NCI-H510A (cell line): Measurements from ENCODE around the gene MLC1.
A peak's percentile ranks its signal among the peaks of the same experiment; 100 is the strongest.

Source experiments
- DNase-seq: peaks from one replicate; lab custom pipeline; 2025; lab: John Stamatoyannopoulos, UW

Gene MLC1

DNA sequence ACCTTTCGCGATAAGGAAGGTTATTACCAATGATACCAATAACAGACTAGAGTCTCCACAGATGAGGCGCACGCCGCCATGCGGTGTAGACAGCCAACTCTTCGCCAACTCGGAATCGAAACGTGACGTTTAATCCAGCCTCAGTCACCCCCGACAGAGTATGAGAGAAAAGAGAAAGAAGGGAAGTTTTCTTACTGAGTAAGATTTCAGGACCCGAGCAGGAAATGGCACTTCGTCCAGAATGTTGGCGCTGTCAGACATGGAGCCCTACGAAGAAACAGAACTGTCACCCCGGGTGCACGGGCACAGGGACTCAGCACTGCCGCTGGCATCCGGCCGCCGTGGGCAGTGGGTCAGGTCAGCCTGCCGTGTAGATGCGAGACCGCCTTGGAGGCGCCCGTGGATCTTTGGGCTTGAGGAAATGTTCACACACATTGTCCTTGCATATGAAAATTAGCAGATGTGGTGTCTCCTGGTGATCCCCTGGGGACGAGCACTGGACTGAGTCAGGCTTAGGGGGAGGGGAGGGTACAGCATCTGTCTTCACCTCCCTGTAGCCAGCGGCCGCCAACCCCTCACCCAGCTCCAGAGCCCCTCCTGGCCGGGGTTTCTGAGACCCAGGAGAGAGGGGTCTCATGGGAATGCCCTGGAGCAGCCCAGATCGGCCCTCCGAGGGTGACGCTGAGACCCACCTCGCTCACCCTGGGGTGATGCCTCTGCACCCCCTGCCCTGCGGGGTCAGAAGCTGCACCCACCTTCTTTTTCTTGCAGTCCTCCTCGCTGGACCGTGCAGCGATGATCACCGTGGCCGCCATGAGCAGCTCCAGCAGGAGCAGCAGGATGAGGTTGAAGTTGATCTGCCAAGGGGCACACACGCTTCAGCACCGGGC lies 8.3 kb downstream of the MLC1 start:
- DNase-seq = no peak

DNA sequence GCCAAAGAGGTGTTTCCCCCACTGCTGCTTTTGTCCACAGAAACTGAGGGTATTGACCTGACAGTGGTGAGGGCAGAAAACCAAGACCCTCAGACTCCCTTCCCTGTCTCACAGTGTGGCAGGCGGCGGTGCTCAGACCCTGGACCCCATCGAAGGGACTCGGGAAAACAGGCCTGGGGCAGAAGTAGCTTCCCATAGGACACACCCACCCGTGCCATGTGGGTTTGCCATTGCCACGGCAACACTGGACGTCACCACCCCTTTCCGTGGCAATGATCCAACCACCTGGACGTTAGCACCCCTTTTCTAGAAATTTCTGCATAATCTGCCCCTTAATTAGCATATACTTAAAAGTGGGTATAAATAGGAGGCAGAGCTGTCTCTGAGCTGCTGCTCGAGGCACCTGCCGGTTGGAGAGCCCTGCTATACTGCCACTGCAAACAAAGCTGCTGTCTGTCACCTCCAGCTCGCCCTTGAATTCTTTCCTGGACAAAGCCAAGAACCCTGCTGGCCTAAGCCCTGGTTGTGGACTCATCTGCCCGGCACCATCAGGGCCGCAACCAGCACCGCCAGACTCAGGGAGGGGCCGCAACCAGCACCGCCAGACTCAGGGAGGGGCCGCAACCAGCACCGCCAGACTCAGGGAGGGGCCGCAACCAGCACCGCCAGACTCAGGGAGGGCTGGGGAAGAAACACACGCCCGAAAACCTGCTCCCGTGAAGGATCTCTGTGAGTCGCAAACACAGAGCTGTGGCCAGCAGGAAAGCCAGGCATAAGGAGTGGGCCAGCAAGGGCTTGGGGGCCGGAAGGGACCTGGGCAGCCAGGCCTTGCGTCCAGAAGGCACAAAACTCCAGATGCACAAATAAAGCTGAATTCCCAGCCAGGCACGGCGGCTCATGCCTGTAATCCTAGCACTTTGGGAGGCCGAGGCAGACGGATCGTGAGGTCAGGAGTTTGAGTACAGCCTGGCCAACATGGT lies 10.4 kb downstream of the MLC1 start:
- DNase-seq = peak; percentile 30

DNA sequence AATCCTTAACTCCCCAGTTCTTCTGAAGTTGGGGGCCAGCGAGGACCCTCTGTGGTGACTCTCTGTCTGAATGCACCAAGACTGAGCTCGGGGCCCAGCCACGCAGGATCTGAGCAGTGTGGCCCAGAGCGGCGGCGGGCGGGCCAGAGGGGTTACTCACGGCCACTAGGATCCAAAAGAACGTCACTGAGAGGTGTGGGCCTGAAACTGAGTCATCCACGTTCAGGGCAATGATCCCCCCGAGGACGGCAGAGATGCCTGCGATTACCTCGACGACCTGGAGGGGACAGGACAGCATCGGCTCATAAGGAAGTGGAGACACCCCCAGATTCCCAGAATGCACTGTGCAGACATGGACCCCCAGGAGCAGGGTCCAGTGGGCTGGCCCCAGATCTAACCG lies 11.2 kb downstream of the MLC1 start:
- no peak for DNase-seq

DNA sequence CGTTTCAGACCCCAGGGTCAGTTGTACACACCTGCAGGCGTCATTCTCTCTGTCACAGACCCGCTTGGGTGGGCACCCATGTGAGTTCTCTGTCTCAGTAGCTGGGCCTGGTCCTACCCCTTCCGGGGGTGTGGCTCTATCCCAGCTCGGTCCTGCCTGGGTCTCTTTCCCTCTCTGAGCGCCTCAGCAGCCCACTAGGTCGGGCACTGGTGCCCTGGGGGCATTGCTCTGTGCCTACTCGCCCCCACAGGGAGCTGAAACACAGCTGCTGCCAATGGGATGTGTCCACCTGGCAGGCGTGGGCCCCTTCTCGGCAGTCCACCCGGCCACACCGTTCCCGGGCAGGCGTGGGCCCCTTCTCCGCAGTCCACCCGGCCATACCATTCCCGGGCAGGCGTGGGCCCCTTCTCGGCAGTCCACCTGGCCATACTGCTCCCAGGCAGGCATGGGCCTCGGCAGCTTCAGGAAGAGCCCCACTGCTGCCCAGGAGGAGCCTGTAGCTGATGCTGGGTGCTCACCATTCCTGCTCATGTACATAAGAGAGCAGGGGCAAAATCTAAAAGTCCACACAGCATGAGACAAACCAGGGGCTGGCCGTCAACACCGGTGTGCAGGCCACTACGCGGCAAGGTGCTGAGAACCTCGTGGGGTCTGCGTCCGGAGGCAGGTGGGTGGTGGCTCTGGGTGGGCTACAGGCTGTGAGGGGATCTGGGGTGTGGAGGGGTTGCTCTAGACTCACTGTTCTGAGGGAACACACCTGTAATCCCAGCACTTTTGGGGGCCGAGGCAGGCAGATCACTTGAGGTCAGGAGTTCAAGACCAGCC lies 12.3 kb downstream of the MLC1 start:
- no peak for DNase-seq

DNA sequence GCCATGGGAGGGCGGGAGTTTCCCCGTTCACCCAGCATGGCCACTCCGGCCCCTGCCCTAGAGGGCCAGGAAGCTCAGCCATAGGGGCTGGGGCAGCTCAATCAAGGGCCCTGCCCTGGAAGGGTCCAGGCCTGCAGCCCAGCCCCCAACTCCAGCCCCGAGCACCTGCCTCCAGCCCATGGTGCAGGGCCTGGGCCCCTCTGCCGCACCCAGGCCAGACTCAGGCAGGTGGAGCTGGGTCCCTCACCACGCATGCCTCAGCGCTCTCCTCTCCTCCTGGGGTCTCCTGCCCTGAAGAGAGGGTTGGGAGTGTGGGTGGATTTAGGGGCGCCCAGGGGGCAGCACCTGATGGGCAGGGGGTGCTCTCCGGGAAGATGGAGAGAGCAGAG lies 13.1 kb downstream of the MLC1 start:
- DNase-seq = no peak

DNA sequence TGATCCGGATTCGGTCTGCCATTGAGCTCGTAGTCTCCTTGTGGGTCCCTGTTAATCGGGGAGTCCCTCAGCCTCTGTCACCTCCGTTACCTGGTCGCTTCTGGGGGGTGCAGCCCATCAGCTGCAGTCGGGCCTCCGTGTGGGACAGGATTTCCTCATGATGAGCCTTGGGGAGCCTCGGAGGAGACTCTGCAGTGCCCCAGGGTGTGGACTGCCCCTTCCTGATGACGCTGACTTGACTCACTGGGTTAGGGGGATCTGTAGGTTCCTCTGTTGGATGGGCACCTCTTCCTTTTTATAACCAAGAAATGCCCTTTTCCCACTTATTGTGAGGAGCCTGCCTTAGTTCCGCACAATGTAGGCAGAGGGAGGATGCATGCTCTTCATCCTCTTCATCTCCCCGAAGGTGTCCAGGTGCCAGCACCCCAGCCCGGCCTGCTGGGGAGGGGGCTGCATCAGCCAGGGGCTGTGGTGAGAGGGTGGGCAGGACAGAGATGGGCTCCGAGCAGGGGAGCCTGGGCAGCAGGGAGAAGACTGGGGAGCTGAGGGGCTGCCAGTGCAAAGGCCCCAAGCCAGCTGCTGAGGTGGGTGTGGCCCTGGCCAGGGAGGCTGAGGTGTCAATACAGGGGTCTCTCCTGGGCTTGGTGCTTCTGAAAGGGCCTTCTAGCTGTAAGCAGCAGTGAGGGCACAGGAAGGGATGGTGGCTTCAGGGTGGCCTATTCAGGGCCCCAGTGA lies 13.6 kb downstream of the MLC1 start:
- DNase-seq = no peak

DNA sequence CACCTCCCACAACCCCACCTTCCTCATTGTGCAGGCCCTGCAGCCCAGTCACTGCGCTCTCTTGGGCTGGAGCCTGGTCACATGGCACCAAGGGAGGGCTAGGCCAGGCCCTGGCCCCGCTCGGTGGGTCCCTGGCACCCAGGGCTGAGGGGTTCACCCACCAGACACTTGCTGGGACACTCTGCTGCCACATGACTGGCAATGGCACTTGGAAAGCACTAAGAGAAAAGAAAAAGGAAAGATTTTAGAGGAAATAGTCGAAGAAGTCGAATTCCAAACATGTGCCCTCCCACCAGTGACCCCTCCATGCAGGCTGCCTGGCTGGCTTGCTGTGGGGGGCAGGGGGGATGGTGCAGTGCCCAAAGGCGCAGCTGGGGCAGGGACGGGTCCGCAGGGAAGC lies 14.9 kb downstream of the MLC1 start:
- no peak for DNase-seq

DNA sequence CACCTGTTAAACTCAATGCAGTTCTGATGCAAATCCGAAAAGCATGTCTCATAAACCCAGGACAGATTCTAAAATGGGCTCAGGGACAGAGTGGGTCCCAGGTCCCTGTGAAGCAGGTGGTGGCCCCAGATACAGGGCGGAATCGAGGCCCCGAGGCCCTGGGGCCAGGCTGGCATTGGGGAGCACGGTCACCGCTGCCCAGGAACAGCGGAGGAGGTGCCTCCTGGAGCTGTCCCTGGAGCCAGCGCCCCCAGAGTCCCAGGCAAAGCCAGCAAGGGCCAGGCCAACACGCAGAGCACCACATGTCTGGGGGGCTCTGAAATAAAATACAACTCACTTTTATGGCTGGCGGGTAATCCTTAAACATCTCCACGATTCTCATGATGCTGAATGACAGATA lies 17.1 kb downstream of the MLC1 start:
- no peak for DNase-seq

DNA sequence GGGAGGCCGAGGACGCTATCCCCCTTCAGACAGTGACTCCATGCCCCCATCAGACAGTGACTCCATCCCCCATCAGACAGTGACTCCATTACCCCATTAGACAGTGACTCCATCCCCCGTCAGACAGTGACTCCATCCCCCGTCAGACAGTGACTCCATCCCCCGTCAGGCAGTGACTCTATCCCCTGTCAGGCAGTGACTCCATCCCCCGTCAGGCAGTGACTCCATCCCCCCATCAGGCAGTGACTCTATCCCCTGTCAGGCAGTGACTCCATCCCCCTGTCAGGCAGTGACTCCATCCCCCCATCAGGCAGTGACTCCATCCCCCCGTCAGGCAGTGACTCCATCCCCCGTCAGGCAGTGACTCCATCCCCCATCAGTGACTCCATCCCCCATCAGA lies 18.0 kb downstream of the MLC1 start:
- no peak for DNase-seq

DNA sequence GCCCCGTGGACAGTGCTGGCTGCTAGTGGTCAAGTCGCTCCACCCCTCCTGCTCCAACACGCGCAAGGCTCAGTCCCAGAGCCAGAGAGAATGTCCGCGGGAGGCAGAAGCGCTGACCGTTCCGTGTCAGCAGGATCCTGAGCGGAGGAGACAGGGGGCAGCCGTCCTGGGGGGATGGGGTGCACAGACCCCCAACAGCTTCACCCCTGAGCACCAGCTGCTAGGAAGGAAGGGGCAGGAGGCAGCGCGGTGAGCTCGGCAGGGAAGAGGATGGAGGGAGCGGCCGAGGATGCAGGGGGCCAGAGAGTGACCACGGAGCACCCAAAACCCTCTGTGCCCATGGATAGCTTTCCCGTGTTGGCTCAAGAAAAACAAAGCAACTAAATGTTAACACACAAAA lies 20.8 kb downstream of the MLC1 start:
- no peak for DNase-seq

DNA sequence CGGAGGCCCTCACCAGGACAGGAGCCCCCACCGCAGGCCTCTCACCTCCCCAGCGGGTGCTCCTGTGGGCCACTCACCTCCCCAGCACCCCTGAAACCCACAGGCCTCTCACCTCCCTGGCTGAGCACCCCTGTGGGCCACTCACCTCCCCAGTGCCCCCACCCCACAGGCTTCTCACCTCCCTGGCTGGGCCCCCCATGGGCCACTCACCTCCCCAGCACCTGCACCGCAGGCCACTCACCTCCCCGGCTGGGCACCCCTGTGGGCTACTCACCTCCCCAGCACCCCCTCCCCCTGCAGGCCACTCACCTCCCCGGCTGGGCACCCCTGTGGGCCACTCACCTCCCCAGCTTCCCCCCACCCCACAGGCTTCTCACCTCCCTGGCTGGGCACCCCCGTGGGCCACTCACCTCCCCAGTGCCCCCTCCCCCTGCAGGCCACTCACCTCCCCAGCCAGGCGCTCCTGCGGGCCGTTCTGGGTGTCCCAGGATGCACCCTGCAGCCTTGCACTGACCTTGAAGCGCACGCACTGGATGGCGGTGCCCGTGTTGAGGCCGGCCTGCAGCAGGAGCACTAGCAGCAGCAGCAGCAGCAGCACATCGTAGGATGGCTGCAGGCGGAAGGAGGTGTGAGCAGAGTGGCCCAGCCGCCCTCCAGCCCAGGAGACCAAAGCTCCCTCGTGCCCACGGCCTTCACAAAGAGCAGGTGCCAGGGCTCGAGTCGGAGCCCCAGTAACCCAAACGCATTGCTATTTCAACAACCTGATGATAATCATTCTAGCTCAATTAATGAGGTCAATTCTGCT lies 21.4 kb downstream of the MLC1 start:
- no peak for DNase-seq

DNA sequence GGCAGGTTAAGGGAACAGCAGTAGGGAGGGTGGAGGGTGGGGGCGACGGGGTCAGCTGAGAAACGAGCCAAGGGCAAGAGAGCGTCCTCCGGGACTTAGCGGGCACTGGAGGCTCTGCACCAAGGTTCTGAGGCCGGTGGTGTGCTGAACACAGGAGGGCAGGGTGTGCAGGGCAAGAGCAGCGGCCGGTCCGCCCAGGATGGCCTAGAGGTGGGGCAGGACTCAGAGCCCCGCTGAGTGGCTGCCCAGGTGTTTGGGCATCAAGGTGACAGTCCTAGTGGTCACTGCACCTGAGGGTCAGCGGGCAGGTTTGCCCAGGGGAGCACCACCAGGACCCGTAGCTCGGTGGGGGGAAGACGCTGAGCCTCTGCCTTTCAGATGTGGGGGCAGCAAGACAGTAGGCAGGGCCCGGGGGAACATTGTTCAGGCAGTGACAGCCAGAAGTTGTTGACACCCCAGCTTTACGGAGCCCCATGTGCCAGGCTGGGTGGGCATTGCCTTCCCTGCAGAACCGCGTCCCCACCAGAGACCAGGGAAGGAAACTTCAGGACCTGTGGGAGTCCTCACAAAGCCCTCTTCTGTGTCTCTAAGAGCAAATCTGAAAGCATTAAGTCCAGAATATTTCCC lies 22.6 kb downstream of the MLC1 start:
- no peak for DNase-seq

DNA sequence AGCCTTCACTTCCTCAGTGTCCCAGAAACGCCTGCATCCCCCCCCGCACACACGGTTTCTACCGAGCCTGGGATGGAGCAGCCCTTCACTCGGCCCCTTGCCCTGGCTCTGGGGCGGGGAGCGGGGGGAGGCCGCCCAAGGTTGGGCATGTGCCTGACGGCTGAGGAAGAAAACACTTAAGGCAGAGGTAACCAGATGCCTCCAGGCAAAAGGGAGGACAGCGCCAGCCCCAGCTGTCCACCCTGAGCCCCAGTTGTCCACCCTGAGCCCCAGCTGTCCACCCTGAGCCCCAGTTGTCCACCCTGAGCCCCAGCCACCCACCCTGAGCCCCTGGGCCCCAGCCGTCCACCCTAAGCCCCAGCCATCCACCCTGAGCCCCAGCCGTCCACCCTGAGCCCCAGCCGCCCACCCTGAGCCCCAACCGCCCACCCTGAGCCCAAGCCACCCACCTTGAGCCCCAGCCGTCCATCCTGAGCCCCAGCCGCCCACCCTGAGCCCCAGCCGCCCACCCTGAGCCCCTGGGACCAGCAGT lies 23.3 kb downstream of the MLC1 start:
- DNase-seq = no peak

DNA sequence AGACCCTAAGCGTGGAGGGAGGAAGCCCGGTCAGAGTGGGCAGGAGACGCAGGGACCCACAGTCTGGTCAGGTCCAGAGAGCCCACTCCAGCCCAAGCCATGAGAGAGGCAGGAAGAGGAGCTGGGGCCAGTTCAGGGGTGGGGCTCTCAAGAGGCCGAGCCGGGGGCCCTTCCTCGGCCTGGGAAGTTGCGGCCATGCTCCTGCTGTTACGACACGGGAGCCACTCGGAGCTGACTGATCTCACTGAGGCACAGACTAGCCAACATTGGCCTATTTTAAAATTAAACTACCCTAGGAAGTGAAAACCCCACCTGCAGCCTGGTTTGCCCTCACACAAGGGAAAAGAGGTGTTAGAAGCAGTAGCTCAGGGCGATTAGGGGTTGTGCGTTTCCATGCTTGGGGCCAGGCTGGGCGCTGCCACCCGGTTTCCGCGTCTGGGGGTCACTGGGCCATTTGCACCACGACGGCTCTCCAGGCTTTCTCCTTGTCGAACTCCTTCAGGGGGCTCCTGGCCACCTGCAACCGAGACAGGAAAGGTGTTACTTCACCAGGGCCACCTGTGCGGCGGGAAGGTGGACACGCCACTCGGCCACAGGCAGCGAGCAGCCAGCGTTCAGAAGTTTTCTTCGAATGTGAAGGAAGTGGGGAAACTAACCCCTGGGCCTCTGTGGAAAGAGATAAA lies 23.9 kb downstream of the MLC1 start:
- no peak for DNase-seq

DNA sequence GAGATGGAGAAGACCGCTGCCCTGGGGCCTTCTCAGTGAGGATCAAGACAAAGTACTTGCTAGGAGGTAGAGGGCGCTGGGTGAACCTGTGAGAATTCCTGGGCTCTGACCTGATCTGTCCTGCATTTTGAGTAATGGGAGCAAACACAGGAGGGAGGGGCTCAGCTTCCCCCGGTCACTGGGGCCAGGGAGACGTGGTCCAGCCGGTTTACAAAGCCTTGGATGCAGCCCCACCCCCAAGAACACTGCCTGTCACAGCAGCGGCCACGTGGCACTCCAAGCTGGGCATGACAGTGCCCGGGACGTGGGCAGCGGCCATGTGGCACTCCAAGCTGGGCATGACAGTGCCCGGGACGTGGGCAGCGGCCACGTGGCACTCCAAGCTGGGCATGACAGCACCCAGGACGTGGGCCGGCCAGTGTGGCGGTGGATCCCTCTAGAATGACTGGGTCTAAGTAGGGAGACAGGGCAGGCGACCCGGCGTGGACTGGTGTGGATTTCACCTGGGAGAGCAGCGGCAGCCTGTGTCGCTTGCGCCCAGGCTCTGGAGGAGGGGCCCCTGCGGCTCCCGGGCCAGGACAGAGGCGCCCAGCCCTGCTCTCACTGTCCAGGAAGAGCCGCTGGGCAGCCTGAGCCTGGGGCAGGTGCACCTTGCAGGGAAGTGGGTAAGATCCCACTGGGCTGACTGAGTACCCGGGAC lies 24.6 kb downstream of the MLC1 start:
- no peak for DNase-seq

DNA sequence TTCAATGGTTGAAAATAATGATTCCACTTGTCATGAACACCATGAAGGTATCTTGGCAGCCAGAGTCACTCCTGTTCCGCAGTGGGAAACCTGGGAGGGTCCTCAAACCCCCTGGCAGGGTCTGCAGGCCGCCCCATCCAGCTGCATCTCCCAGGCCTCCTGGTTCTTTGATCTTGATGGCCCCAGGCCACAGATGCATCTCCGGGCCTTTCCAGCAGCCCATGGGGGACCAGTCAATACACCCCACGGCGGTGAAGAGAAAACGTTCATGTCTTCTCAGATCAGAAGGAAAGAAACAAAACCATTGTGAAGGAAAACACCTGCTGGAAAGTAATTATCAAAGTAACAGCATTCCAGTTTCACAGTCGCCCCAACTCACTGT lies 25.4 kb downstream of the MLC1 start:
- DNase-seq = no peak

DNA sequence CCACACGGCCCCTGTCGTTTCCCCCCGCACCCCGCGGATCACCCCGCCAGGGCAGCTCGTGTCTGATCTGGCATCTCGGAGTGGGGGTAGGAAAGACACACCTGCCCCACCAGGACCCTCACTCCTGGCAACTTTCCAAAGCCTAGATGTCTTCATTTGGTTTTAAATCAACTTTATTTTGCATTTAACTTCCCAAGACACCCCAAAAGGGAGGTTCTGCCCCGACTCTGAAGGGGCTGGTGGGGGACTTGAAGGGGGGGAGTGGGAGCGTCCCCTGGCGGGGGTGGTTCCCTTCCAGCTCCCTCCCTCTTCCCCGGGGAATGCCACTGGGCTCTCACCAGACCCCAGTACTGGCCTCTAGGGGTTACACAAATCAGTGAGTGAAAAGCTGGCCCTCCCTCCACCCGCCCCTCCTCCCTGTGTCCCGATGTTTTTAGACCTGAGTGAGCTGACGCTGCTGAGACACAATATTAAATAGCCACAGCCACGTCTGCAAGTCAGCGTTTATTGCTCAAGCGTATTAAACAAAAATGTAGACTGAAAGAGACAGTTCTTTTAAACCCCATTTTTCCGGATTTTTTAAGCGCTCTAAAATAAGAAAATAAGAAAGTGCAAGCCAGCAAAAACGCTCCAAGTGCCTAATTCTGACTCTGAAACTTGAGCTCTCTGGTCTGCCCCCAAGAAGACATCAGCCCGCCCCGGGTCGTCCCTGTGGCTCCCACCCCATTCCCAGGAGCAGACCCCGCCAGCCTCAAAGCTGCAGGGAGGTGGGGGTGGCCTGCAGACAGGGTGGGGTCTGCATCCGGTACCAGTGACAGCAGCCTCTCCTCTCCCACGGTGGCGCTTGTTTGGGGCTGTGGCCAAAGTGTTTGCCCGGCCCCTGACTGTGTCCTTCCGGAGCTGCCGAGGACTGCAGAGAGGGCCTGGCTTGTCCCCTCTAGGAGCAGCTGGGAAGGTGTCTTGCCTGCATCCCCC lies 26.0 kb downstream of the MLC1 start:
- DNase-seq = no peak
